Trophoblast cell (in vitro differentiated cells and primary cell): ENCODE measurements around the gene FAM107B.

Source experiments
- DNase-seq, 2 donors: peaks; one replicate each; pipeline ENCODE4 v3.0.0-alpha.2; 2016
- H2AFZ ChIP-seq: 2 replicates; pipeline ENCODE4 v1.6.1; 2013; ENCODE audit warnings: low read length, moderate library complexity, mild to moderate bottlenecking; ENCODE audit not compliant: insufficient read depth, poor library complexity
- H2AK5ac ChIP-seq: 2 replicates; pipeline ENCODE4 v1.6.1; 2013; ENCODE audit warnings: mild to moderate bottlenecking, low read length
- H2BK120ac ChIP-seq: 2 replicates; pipeline ENCODE4 v1.6.1; 2013; ENCODE audit warnings: low read length, mild to moderate bottlenecking, moderate library complexity; ENCODE audit not compliant: insufficient read depth, poor library complexity
- H2BK12ac ChIP-seq: 2 replicates; pipeline ENCODE4 v1.6.1; 2013; ENCODE audit warnings: mild to moderate bottlenecking, low read length, moderate library complexity
- H2BK5ac ChIP-seq: 2 replicates; pipeline ENCODE4 v1.6.1; 2013; ENCODE audit warnings: low read length, low read depth, moderate library complexity, mild to moderate bottlenecking; ENCODE audit not compliant: poor library complexity
- H3K14ac ChIP-seq: 2 replicates; pipeline ENCODE4 v1.6.1; 2013; ENCODE audit warnings: mild to moderate bottlenecking, low read length
- H3K18ac ChIP-seq: 2 replicates; pipeline ENCODE4 v1.6.1; 2013; ENCODE audit warnings: mild to moderate bottlenecking, low read length
- H3K23ac ChIP-seq: 2 replicates; pipeline ENCODE4 v1.6.1; 2013; ENCODE audit warnings: low read length
- H3K27ac ChIP-seq: 2 replicates; pipeline ENCODE4 v1.5.1; 2013; ENCODE audit warnings: low read depth, mild to moderate bottlenecking, inconsistent platforms, low read length, moderate library complexity
- H3K27me3 ChIP-seq: 2 replicates; pipeline ENCODE4 v1.6.1; 2013; ENCODE audit warnings: inconsistent platforms, mild to moderate bottlenecking, low read length, moderate library complexity; ENCODE audit not compliant: insufficient read depth
- H3K36me3 ChIP-seq, 2 experiments: 1 replicate in 1 of 2; 2 replicates in 1 of 2; pipeline ENCODE4 v1.6.1; 2013; ENCODE audit warnings: low read length in 2 of 2, mild to moderate bottlenecking in 2 of 2, moderate library complexity in 1 of 2; ENCODE audit not compliant: insufficient read depth in 2 of 2, control insufficient read depth in 1 of 2
- H3K4ac ChIP-seq: 2 replicates; pipeline ENCODE4 v1.6.1; 2013; ENCODE audit warnings: low read depth, mild to moderate bottlenecking, low read length, moderate library complexity
- H3K4me1 ChIP-seq, 2 experiments: 1 replicate in 1 of 2; 2 replicates in 1 of 2; pipeline ENCODE4 v1.6.1; 2013; ENCODE audit warnings: low read length in 2 of 2, mild to moderate bottlenecking in 2 of 2, moderate library complexity in 1 of 2; ENCODE audit not compliant: insufficient read depth in 2 of 2, control insufficient read depth in 1 of 2
- H3K4me2 ChIP-seq: 2 replicates; pipeline ENCODE4 v1.6.1; 2013; ENCODE audit warnings: inconsistent platforms, mild to moderate bottlenecking, low read length, moderate library complexity
- H3K4me3 ChIP-seq: 2 replicates; pipeline ENCODE4 v1.5.1; 2013; ENCODE audit warnings: mild to moderate bottlenecking, low read depth, low read length, inconsistent platforms
- H3K79me1 ChIP-seq: one replicate; pipeline ENCODE4 v1.6.1; 2013; ENCODE audit warnings: low read length
- H3K79me2 ChIP-seq: 2 replicates; pipeline ENCODE4 v1.6.1; 2013; ENCODE audit warnings: low read length, mild to moderate bottlenecking; ENCODE audit not compliant: control insufficient read depth, insufficient read depth, poor library complexity
- H3K9ac ChIP-seq: 2 replicates; pipeline ENCODE4 v1.6.1; 2013; ENCODE audit warnings: mild to moderate bottlenecking, low read length
- H3K9me3 ChIP-seq: 2 replicates; pipeline ENCODE4 v1.6.1; 2013; ENCODE audit warnings: low read depth, mild to moderate bottlenecking, control low read depth, inconsistent platforms, low read length; ENCODE audit not compliant: insufficient read depth
- H4K12ac ChIP-seq: 2 replicates; pipeline ENCODE4 v1.6.1; 2013; ENCODE audit warnings: low read depth, mild to moderate bottlenecking, low read length, moderate library complexity
- H4K8ac ChIP-seq: 2 replicates; pipeline ENCODE4 v1.6.1; 2013; ENCODE audit warnings: low read depth, mild to moderate bottlenecking, low read length, moderate library complexity
- H4K91ac ChIP-seq: one replicate; pipeline ENCODE4 v1.6.1; 2013; ENCODE audit warnings: low read depth, mild to moderate bottlenecking, low read length, moderate library complexity
- WGBS: extraction: QIAGEN DNeasy Blood & Tissue Kit; methylation state at CpG from one replicate; pipeline ENCODE4 v1.1.7; 2013; ENCODE audit warnings: missing lambda C conversion rate; ENCODE audit not compliant: insufficient read length, insufficient coverage; ENCODE audit errors: extremely low coverage; 5-methylcytosine and 5-hydroxymethylcytosine counted together

FAM107B gene

DNA sequence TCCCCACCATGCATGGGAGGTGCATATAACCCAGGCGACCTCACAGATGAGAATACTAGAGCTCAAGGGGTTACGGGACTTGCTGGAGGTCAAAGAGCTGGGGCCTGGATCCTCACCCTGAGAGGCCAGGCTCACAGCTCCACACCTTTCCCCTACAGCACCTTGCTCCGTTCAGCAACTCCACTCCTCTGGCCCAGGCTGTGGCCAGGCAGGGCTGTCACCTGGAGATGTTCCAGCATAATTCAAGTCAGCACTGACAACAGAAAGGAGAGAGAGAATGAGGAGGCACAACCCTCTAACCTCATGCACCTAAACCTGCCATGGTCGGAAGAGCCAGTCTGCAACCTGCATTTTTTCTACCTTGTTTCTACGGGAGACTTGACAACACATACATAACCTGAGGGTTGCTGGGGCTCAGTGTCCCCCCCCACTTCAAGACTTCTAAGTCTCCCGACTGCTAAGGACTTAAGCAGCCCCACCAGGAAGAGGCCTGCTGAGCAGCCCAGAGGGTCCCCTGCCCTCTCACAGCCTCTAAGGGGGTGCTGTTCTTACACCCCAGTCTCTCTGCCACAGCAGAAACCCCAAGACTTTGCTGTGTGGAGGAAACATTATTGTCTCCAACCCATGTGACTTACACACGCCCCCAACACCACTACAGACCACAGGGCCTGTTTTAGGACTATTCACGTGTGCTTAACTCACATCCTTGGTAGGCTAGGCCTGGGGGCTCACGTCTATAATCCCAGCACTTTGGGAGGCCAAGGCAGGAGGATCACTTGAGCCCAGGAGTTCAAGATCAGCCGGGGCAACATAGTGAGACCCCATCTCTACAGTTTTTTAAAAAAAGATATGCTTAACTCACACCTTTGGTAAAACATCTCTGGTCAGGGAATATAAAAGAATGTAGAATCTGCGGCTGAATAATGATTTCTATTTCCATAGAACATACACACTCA is 175.6 kb downstream of the FAM107B start:
- Histone ChIP-seq H3K27ac (no peak overlapping the region), H2BK5ac (no peak overlapping the region), H3K4me3 (no peak overlapping the region), H3K23ac (no peak overlapping the region), H3K79me1 (peaks cover 10% of the 10 kb centered on the region), H3K9ac (no peak overlapping the region), H3K4ac (peak overlapping the region; percentile 28), H3K4me1 (peaks cover 10 to 18% of the 10 kb centered on the region in 2 experiments), H2BK12ac (no peak overlapping the region), H2AK5ac (no peak overlapping the region), H3K27me3 (no peaks in the 10 kb centered on the region), H4K91ac (no peak overlapping the region), H2BK120ac (no peak overlapping the region), H3K79me2 (peaks cover 12% of the 10 kb centered on the region), H3K4me2 (no peak overlapping the region), H4K8ac (no peak overlapping the region), H3K9me3 (no peaks in the 10 kb centered on the region), H3K36me3 (peaks cover 21 to 33% of the 10 kb centered on the region in 2 experiments), H4K12ac (no peak overlapping the region), H3K14ac (no peak overlapping the region), H2AFZ (no peak overlapping the region), H3K18ac (no peak overlapping the region)
- no peak for DNase-seq
- WGBS, result no CpG with 5 or more reads among the region's 11 CpGs

DNA sequence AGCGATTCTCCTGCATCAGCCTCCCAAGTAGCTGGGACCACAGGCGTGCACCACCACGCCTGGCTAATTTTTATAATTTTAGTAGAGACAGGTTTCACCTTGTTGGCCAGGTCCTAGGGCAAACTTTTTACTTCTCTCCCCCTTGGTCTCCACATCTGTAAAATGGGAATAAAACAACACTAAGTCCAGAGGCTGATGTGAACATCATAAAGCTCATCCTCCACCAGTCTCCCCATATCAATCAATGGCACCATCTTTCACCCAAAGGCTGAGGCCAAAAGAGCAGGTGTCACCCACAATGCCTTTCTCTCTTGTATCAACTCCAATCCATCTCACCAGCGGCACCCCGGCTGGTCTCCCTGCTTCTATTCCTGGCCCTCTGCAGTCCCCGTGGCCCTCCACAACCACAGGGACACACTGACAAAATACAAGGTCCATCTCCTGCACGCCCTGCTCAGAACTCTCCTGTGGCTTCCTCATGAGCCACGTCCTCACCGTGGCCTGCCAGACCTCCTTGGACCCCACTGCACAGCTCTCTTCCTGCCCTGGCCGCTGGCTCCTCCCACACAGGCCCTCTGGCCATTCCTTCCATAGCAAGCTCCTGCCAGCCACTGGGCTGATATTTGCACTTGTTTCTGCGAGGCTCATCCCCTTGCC is 179.0 kb downstream of the FAM107B start:
- no peak overlapping the region for H3K27ac ChIP-seq
- DNase-seq, result no peak
- H2AK5ac ChIP-seq, result no peak overlapping the region
- H2BK12ac ChIP-seq, result no peak overlapping the region
- peaks cover 5% of the 10 kb centered on the region for H3K79me2 ChIP-seq
- no peaks in the 10 kb centered on the region for H3K27me3 ChIP-seq
- no peak overlapping the region for H4K12ac ChIP-seq
- no peak overlapping the region for H2BK120ac ChIP-seq
- H3K4ac ChIP-seq, result peak overlapping the region; percentile 2
- H2BK5ac ChIP-seq, result no peak overlapping the region
- H3K4me2 ChIP-seq, result no peak overlapping the region
- H3K18ac ChIP-seq, result peak overlapping the region; percentile 21
- H3K14ac ChIP-seq, result no peak overlapping the region
- H3K79me1 ChIP-seq, result no peaks in the 10 kb centered on the region
- no peak overlapping the region for H3K9ac ChIP-seq
- no peak overlapping the region for H2AFZ ChIP-seq
- H3K4me1 ChIP-seq, result peaks cover 7 to 9% of the 10 kb centered on the region in 2 experiments
- no peak overlapping the region for H4K8ac ChIP-seq
- H3K36me3 ChIP-seq, result peaks cover 18 to 28% of the 10 kb centered on the region in 2 experiments
- H3K4me3 ChIP-seq, result no peak overlapping the region
- H3K9me3 ChIP-seq, result peaks cover 2% of the 10 kb centered on the region
- H4K91ac ChIP-seq, result no peak overlapping the region
- no peak overlapping the region for H3K23ac ChIP-seq
- WGBS, result no CpG with 5 or more reads among the region's 11 CpGs

DNA sequence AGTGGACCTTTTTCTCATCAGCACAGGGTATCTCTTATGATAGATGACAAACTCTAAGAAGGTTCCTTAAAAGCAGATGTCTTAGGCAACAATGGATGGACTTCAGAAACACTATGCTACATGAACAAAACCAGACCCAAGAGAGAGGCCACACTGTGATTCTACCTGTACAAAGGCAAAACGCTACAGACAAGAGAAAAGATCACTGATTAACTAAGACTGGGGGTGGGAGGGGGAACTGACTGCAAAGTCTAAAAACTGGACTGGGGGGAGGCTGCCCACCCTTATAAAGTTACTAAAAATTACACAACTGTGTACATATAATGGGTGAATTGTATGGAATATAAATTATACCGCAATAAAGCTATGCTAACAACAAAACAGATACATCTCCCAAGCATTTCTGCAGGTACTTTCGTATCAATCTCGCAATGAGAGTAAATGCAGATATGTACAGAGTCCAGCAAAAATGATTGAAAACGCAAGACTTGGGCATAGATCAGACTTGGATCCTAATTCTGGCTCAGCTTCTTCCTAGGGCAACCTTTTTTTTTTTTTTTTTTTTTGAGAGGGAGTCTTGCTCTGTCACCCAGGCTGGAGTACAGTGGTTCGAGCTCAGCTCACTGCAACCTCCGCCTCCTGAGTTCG is 179.7 kb downstream of the FAM107B start:
- Histone ChIP-seq H3K36me3 (peaks cover 12 to 23% of the 10 kb centered on the region in 2 experiments), H4K8ac (no peak overlapping the region)

DNA sequence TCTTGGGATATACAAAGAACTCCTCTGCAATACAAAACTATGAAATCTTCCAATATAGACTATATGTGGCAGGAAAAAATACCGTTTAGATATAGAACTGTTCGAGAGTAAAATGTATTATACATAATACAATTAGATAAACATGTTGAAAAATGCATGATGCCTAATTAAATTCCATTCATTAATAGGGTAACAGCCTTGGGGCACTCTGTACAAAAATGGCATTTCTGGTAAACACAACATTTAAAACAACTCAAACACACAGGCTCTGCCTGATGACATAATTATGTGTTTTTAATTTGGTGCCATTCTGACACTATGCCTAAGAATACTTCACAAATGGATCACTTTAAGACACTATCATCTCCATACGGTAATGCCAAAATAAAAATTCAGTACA is 180.9 kb downstream of the FAM107B start:
- Histone ChIP-seq H2BK12ac (no peak overlapping the region), H4K12ac (no peak overlapping the region), H3K36me3 (peaks cover 11 to 18% of the 10 kb centered on the region in 2 experiments), H2AFZ (no peak overlapping the region), H3K79me2 (peaks cover 1% of the 10 kb centered on the region), H3K27ac (no peak overlapping the region), H3K18ac (no peak overlapping the region), H3K79me1 (no peaks in the 10 kb centered on the region), H3K9ac (no peak overlapping the region), H4K91ac (no peak overlapping the region), H2AK5ac (no peak overlapping the region), H3K4me3 (no peak overlapping the region), H3K4me1 (peaks cover 2 to 5% of the 10 kb centered on the region in 2 experiments), H2BK5ac (no peak overlapping the region), H3K14ac (no peak overlapping the region), H2BK120ac (no peak overlapping the region), H3K23ac (no peak overlapping the region), H3K9me3 (peaks cover 2% of the 10 kb centered on the region), H3K4me2 (no peak overlapping the region), H4K8ac (no peak overlapping the region), H3K4ac (no peak overlapping the region), H3K27me3 (no peaks in the 10 kb centered on the region)
- no CpG with 5 or more reads among the region's 3 CpGs for WGBS
- no peak for DNase-seq

More for the DNA sequence above, 179.7 kb downstream of the FAM107B start:
- Histone ChIP-seq H3K27ac (no peak overlapping the region), H2BK12ac (no peak overlapping the region), H3K4me1 (peaks cover 7 to 9% of the 10 kb centered on the region in 2 experiments), H2BK120ac (no peak overlapping the region), H2AK5ac (no peak overlapping the region), H3K9ac (no peak overlapping the region), H3K4ac (no peak overlapping the region), H3K14ac (no peak overlapping the region), H3K27me3 (no peaks in the 10 kb centered on the region), H4K12ac (no peak overlapping the region), H3K23ac (no peak overlapping the region), H2AFZ (no peak overlapping the region), H3K79me2 (peaks cover 4% of the 10 kb centered on the region), H3K79me1 (no peaks in the 10 kb centered on the region), H4K91ac (no peak overlapping the region), H3K4me2 (no peak overlapping the region), H2BK5ac (no peak overlapping the region), H3K9me3 (peaks cover 2% of the 10 kb centered on the region), H3K18ac (no peak overlapping the region), H3K4me3 (no peak overlapping the region)
- no peak for DNase-seq
- WGBS, result no CpG with 5 or more reads among the region's 8 CpGs
